H1 (cell line): ENCODE results near the gene ABI1.

ENCODE experiments used
- BACH1 ChIP-seq: IDR thresholded peaks from 2 replicates; pipeline ENCODE4 v1.6.1; 2012; ENCODE audit warnings: low read length, improper control_type of control experiment
- CEBPB ChIP-seq: IDR thresholded peaks from 2 replicates; pipeline ENCODE4 v1.6.1; 2012; ENCODE audit warnings: low read depth, low read length
- CHD1 ChIP-seq: IDR thresholded peaks from 2 replicates; pipeline ENCODE4 v1.6.1; 2012; ENCODE audit warnings: low read depth, low read length, improper control_type of control experiment
- KDM1A ChIP-seq: fragments of 200-600, 300-600 bp; sonication (generic); IDR thresholded peaks from 2 replicates; pipeline ENCODE4 v1.7.1; 2016; ENCODE audit warnings: mild to moderate bottlenecking, low read length, borderline replicate concordance
- NRF1 ChIP-seq: IDR thresholded peaks from 2 replicates; pipeline ENCODE4 v1.6.1; 2011; ENCODE audit warnings: mild to moderate bottlenecking, low read depth, low read length, improper control_type of control experiment
- POLR2A ChIP-seq, 2 experiments: IDR thresholded peaks; 1 replicate in 1 of 2; 2 replicates in 1 of 2; pipeline ENCODE4 v1.6.1; 2011; ENCODE audit warnings: low read depth in 2 of 2, low read length in 2 of 2, mild to moderate bottlenecking in 2 of 2; ENCODE audit errors: control extremely low read depth in 1 of 2
- POLR2AphosphoS5 ChIP-seq: IDR thresholded peaks from 2 replicates; pipeline ENCODE4 v1.6.1; 2011; ENCODE audit warnings: low read depth, low read length
- RXRA ChIP-seq: IDR thresholded peaks from 2 replicates; pipeline ENCODE4 v1.6.1; 2011; ENCODE audit warnings: low read depth, mild to moderate bottlenecking, low read length, moderate library complexity; ENCODE audit not compliant: insufficient read depth
- SP1 ChIP-seq: IDR thresholded peaks from 2 replicates; pipeline ENCODE4 v1.6.1; 2011; ENCODE audit warnings: low read depth, low read length
- SP2 ChIP-seq: IDR thresholded peaks from 2 replicates; pipeline ENCODE4 v1.6.1; 2012; ENCODE audit warnings: mild to moderate bottlenecking, low read length, inconsistent platforms
- SRF ChIP-seq: IDR thresholded peaks from 2 replicates; pipeline ENCODE4 v1.6.1; 2011; ENCODE audit warnings: mild to moderate bottlenecking, low read depth, low read length, moderate library complexity
- YY1 ChIP-seq: IDR thresholded peaks from 2 replicates; pipeline ENCODE4 v1.6.1; 2011; ENCODE audit warnings: low read depth, mild to moderate bottlenecking, low read length
- TF ChIP-seq, protein P1 (sequence below), 3 experiments: IDR thresholded peaks; 1 replicate in 2 of 3; 2 replicates in 1 of 3; pipeline versions ENCODE4 v1.5.1 to v1.6.1; 2011; ENCODE audit warnings: low read length in 3 of 3, mild to moderate bottlenecking in 3 of 3, inconsistent platforms in 2 of 3, low read depth in 1 of 3, moderate library complexity in 1 of 3; ENCODE audit not compliant: insufficient read depth in 1 of 3; ENCODE audit errors: control extremely low read depth in 1 of 3

DNA sequence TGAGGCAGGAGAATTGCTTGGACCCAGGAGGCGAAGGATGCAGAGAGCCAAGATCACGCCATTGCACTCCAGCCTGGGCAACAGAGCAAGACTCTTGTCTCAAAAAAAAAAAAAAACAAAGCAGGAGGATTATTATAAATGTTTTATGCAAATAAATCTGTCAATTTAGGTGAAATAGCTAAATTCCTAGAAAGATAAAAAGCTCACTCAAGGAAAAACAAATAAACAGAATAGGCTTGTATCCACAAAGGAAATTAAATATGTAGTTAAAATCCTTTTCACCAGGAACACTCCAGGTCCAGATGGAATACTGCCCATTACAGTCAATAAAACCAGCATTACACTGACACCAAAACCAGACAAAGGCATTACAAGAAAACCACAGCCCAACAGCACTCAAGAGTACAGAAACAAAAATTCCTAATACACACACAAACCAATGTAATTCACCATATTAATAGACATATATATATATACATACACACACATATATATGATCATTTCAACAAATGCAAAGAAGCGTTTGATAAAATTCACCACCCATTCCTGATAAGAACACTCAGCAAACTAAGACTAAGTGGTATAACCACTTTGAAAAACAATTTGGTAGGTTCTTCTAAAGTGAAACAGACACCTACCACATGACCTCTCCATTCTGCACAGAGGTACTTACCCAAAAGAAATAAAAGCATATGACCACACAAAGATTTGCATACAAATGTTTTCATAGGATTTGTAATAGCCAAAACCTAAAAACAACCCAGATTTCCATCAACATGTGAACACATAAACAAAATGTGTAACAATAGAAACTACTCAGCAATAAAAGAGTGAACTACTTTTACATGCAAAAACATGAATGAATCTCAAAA, 38.8 kb downstream of the ABI1 start:
- TF ChIP-seq POLR2A (IDR thresholded peaks at IDR 0.05; ENCODE audit: control extremely low read depth in 1 of 2, low read depth in 2 of 2, low read length in 2 of 2) (no peak), CEBPB (no peak), POLR2AphosphoS5 (no peak), YY1 (no peak), RXRA (no peak), NRF1 (no peak), BACH1 (no peak), KDM1A (no peak), SP1 (no peak), CHD1 (no peak), SP2 (no peak), SRF (no peak)
- TF ChIP-seq, protein P1, sequence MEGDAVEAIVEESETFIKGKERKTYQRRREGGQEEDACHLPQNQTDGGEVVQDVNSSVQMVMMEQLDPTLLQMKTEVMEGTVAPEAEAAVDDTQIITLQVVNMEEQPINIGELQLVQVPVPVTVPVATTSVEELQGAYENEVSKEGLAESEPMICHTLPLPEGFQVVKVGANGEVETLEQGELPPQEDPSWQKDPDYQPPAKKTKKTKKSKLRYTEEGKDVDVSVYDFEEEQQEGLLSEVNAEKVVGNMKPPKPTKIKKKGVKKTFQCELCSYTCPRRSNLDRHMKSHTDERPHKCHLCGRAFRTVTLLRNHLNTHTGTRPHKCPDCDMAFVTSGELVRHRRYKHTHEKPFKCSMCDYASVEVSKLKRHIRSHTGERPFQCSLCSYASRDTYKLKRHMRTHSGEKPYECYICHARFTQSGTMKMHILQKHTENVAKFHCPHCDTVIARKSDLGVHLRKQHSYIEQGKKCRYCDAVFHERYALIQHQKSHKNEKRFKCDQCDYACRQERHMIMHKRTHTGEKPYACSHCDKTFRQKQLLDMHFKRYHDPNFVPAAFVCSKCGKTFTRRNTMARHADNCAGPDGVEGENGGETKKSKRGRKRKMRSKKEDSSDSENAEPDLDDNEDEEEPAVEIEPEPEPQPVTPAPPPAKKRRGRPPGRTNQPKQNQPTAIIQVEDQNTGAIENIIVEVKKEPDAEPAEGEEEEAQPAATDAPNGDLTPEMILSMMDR (IDR thresholded peaks at IDR 0.05; ENCODE audit: control extremely low read depth in 1 of 3, insufficient read depth in 1 of 3, low read depth in 1 of 3, low read length in 3 of 3), result no peak
